Tibial nerve (tissue), 4 donors: ENCODE measurements around the gene EYS. TPM values are rescaled to one million over a fixed set of nuclear protein-coding genes. Genes with fewer than 3 reads are reported as not detected.

ENCODE experiments used
- DNase-seq, 2 donors: peaks; one replicate each; pipeline ENCODE4 v3.0.0-alpha.2; 2019; ENCODE audit warnings: low spot score in 2 of 2
- H3K27ac ChIP-seq, 4 donors: fragments of 200-600 bp; sonication (generic) in 3 of 4; one replicate each; pipeline ENCODE4 v1.5.1; 2017 to 2019; ENCODE audit warnings: mild to moderate bottlenecking in 1 of 4
- H3K27me3 ChIP-seq, 2 donors: fragments of 200-600 bp; sonication (generic) in 1 of 2; one replicate each; pipeline versions ENCODE4 v1.5.1 to v1.6.0; 2017 to 2019
- H3K36me3 ChIP-seq, 3 donors: fragments of 200-600 bp; sonication (generic); one replicate each; pipeline ENCODE4 v1.5.1; 2018 to 2019
- H3K4me1 ChIP-seq, 4 donors: fragments of 200-600 bp; sonication (generic) in 3 of 4; one replicate each; pipeline ENCODE4 v1.5.1; 2017 to 2019
- H3K4me3 ChIP-seq, 4 donors: fragments of 200-600 bp; sonication (generic) in 3 of 4; one replicate each; pipeline ENCODE4 v1.5.1; 2017 to 2019; ENCODE audit warnings: mild to moderate bottlenecking in 1 of 4, moderate library complexity in 1 of 4
- H3K9me3 ChIP-seq, 4 donors: fragments of 200-600 bp; sonication (generic) in 3 of 4; one replicate each; pipeline ENCODE4 v1.5.1; 2017 to 2019
- CTCF ChIP-seq, 5 experiments: fragments of 200-600 bp in 3 of 5; fragments of 450-650 bp in 2 of 5; sonication (generic) in 3 of 5; IDR thresholded peaks; one replicate each; pipeline ENCODE4 v1.5.1; 2016 to 2019; ENCODE audit warnings: antibody characterized with exemption in 5 of 5, mild to moderate bottlenecking in 3 of 5, moderate library complexity in 2 of 5
- EP300 ChIP-seq, 2 donors: sonication (generic); formaldehyde crosslinking; IDR thresholded peaks; one replicate each; pipeline ENCODE4 v1.6.1; 2017; ENCODE audit warnings: antibody characterized with exemption in 2 of 2, mild to moderate bottlenecking in 1 of 2
- POLR2A ChIP-seq, 2 donors: fragments of 450-650 bp; IDR thresholded peaks; one replicate each; pipeline ENCODE4 v1.6.1; 2017; ENCODE audit warnings: antibody characterized with exemption in 2 of 2, mild to moderate bottlenecking in 2 of 2, moderate library complexity in 2 of 2
- WGBS, 2 donors: methylation state at CpG; one replicate each; pipeline ENCODE4 v1.1.5; 2018; 5-methylcytosine and 5-hydroxymethylcytosine counted together
- total RNA-seq, 4 donors: library from RNA; depleted of rRNA; stranded (reverse); fragments of >200 nt; gene quantifications; one replicate each; pipeline ENCODE4 v1.1.0, GENCODE V29; 2016

EYS gene
- total RNA-seq, 4 donors from 2014 or later: under 0.01 to 4.5 (median 0.39) TPM; not detected in 1

- WGBS, 2 donors: 52 to 57% methylated on average over 2 of the region's 2 CpGs
- H3K27ac ChIP-seq: no peak overlapping the region
- no peak overlapping the region for H3K4me3 ChIP-seq
- no peak for DNase-seq
- peaks cover 0 to 12% (median 0%) of the 10 kb centered on the region in 4 donors for H3K9me3 ChIP-seq
- H3K27me3 ChIP-seq: no peaks in the 10 kb centered on the region
- H3K36me3 ChIP-seq: no peaks in the 10 kb centered on the region
- TF ChIP-seq CTCF (IDR thresholded peaks at IDR 0.05) (no peak), POLR2A (IDR thresholded peaks at IDR 0.05) (no peak), EP300 (IDR thresholded peaks at IDR 0.05) (no peak)
- no peaks in the 10 kb centered on the region for H3K4me1 ChIP-seq
These were observed 1616.7 kb downstream of the EYS start for GRCh38 chr6:64090352-64090751.

DNA sequence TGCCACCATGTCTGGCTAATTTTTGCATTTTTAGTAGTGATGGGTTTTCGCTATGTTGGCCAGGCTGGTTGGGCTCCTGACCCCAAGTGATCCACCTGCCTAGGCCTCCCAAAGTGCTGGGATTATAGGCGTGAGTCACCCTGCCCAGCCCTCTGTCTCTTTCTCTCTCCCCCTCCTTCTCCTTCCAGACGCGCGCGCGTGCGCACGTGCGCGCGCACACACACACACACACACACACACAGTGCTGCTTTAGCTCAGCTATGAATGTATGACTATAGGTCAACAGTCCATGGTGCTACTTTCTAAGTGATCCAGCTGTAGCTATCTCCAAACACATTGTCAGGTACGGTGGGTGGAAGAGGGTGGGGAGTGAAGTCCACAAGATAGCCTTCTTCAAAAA is 1621.9 kb downstream of the EYS start:
- Histone ChIP-seq H3K9me3 (no peaks in the 10 kb centered on the region), H3K27ac (no peak overlapping the region), H3K27me3 (no peaks in the 10 kb centered on the region), H3K36me3 (no peaks in the 10 kb centered on the region), H3K4me3 (no peak overlapping the region), H3K4me1 (no peaks in the 10 kb centered on the region)
- WGBS, 2 donors: 93 to 97% methylated on average over 13 of the region's 13 CpGs
- TF ChIP-seq POLR2A (IDR thresholded peaks at IDR 0.05): no peak
- no peak for TF ChIP-seq EP300 (IDR thresholded peaks at IDR 0.05)
- TF ChIP-seq CTCF (IDR thresholded peaks at IDR 0.05): no peak
- DNase-seq: no peak

GRCh38 chr6:64084185-64084663 is 1622.8 kb downstream of the EYS start:
- 60 to 64% methylated on average over 1 of the region's 1 CpG for WGBS, 2 donors
- H3K27ac ChIP-seq: no peak overlapping the region
- H3K4me3 ChIP-seq: no peak overlapping the region
- H3K9me3 ChIP-seq: no peaks in the 10 kb centered on the region
- H3K4me1 ChIP-seq: no peaks in the 10 kb centered on the region
- no peaks in the 10 kb centered on the region for H3K36me3 ChIP-seq
- no peak for TF ChIP-seq POLR2A (IDR thresholded peaks at IDR 0.05)
- no peak for TF ChIP-seq EP300 (IDR thresholded peaks at IDR 0.05)
- no peak for TF ChIP-seq CTCF (IDR thresholded peaks at IDR 0.05)
- H3K27me3 ChIP-seq: no peaks in the 10 kb centered on the region
- no peak for DNase-seq

GRCh38 chr6:64083261-64083660 is 1623.8 kb downstream of the EYS start:
- Histone ChIP-seq H3K4me3 (no peak overlapping the region), H3K4me1 (no peaks in the 10 kb centered on the region), H3K9me3 (no peaks in the 10 kb centered on the region), H3K36me3 (no peaks in the 10 kb centered on the region), H3K27ac (no peak overlapping the region), H3K27me3 (no peaks in the 10 kb centered on the region)
- 90 to 92% methylated on average over 2 of the region's 2 CpGs for WGBS, 2 donors
- DNase-seq: no peak
- no peak for TF ChIP-seq EP300 (IDR thresholded peaks at IDR 0.05)
- no peak for TF ChIP-seq POLR2A (IDR thresholded peaks at IDR 0.05)
- no peak for TF ChIP-seq CTCF (IDR thresholded peaks at IDR 0.05)

- Histone ChIP-seq H3K27me3 (no peaks in the 10 kb centered on the region), H3K27ac (no peak overlapping the region), H3K4me1 (no peaks in the 10 kb centered on the region), H3K9me3 (no peaks in the 10 kb centered on the region), H3K36me3 (no peaks in the 10 kb centered on the region), H3K4me3 (no peak overlapping the region)
- WGBS, 2 donors: 32 to 41% methylated on average over 2 of the region's 2 CpGs
- no peak for DNase-seq
- no peak for TF ChIP-seq POLR2A (IDR thresholded peaks at IDR 0.05)
- TF ChIP-seq EP300 (IDR thresholded peaks at IDR 0.05): no peak
- no peak for TF ChIP-seq CTCF (IDR thresholded peaks at IDR 0.05)
These were observed 1625.6 kb downstream of the EYS start for GRCh38 chr6:64081453-64081852.
